Stimulated activated CD8-positive, alpha-beta memory T cell treated with anti-CD3 and anti-CD28 coated beads, Interleukin-4, amount 100 ng/mL, for 24 hours (primary cell): ENCODE measurements around the gene CRYZL1.
"Not testable (repeated sequence)": the region's sequence is repeated elsewhere in the genome, so short reads cannot be mapped to it uniquely, and the experiment has no call there.

ENCODE experiments used
- DNase-seq: peaks from one replicate; pipeline ENCODE4 v3.0.0-alpha.2; 2020; ENCODE audit warnings: low read depth

The CRYZL1 gene

DNA sequence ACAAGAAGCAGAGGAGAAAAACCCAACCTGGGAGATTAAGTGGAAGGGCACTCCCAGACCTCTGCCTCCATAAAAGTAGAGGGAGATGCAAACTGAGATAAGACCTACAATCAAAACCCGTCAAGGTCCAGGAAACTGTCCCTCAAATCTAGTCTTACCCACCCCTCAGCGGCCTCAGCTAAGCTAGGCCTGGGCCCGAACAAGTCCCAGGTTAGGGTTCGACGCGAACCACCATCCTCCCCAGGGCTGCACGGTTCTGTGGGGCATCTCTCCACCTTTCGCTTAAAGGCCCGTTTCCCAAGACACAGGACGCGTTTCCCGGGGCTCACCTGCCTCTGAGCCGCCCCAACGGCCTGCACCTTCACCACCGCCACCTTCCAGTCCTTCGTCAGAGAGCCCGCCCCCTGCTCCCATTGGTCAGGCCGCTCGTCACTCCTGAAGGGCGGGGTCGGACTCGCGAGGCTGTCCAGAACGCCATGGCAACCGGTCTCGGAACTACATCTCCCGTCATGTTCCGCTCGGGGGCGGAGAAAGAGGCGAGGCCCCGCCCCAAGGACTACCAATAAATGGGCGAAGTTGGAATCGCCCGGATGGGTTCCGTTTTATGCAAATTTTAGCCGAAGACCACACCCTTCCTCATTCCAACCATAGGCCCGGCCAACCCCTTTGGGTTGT lies at the start of gene CRYZL1:
Gene CRYZL1 (minus strand): TSS at position 390 of the 675 bp plus-strand sequence. CDS start 10,190 bp downstream, outside the sequence.
- peak; percentile 100 for DNase-seq

DNA sequence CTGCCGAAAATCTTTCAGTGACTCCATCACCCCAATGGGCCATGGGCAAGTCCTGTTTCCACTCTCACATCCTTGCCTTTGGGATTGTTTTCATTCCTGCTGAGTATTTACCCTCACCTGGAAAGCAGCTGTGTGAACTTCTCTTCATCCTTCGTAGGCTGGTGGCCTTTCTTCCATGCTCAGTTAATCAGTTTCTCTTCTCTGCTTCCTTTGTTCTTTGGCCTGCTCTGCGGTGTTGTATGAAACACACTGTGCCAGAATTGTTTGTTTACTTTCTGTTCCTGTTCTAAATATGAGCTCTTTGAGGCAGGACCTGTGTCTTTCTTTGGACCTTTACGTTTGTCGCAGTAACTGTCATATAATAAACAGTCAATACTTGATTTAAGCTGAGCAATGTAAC lies 49.3 kb upstream of the CRYZL1 start:
- DNase-seq: no peak

DNA sequence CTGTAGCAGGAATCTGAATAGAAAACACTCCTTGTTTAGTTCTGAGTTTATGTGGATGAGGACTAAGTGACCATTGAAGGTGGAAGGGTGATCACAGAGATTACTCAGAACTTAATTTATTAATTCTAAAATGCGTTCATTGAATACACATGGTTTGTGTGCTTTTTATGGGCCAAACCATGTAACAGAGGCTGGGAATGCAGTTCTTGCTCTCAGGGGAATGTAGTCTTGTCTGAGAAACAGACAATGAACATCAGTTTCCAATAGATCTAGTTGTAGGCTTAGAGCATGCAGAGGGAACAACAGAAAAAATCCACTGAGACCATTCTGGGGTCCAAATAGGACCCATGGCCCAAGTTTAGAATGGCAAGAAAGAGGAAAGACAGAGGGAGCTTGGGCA lies 46.8 kb upstream of the CRYZL1 start:
- DNase-seq: no peak

DNA sequence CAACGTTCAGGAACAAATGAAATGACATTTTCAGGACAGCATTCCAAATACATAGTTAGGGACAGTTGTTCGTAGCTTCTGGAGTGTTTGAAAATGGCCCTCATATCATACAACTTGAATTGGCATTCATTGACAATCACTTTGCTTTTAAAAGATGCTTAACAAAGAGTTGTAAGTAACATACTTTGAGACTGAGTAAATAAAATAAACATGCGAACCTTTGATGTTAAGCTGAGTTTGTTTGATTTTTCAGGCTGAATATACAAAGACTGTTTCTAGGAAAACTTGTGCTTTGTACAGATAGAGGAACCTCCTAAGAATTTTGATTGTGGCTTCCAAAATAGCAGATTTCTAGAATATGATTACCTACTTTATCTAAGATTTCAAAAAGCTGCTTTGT lies 46.1 kb upstream of the CRYZL1 start:
- DNase-seq: no peak

DNA sequence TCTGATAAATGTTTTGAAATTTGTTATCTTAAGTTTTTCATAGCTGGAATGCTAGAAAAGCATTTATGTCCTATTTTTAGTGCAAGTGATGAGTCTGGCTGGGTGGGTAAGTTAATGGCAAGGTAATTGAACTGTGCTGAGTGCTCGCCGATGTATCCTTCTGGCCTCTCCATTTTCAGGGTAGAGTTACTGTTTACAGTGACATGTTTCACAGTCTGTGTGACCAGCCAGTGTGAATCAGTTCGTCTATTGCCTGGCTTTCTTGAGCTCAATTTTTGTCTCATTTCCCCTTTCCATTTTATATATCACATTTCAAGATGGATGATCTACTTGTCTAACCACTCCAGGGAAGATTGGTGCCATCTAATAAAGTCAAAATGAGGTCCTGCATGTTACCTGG lies 44.8 kb upstream of the CRYZL1 start:
- no peak for DNase-seq

DNA sequence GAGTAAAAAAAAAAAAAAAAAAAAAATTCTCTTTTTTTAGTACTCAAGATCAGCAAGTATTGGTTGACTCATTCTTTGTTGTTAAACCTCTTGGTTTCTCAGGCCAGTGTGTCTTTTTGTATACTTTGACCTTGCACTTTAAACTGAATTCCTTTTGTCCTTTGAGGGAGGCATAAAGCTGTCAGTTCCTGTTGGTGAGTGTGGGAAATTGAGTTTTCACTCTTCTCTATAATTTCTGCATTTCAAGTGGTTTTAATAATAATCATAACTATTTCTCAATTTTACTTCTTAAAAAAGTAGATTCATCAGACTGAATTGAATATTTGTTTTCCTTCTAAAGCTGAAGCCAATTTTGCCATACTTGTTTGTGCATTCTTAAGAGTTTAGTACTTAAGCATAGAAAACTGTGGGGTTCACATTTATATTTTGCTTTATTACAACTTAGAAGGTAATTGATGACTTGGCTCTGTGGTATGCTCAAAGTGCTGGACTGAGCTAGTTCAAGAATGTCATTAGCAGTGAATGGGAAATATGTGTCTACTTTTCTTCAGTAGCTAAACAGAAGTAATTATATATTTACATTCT lies 44.2 kb upstream of the CRYZL1 start:
- DNase-seq: no peak

DNA sequence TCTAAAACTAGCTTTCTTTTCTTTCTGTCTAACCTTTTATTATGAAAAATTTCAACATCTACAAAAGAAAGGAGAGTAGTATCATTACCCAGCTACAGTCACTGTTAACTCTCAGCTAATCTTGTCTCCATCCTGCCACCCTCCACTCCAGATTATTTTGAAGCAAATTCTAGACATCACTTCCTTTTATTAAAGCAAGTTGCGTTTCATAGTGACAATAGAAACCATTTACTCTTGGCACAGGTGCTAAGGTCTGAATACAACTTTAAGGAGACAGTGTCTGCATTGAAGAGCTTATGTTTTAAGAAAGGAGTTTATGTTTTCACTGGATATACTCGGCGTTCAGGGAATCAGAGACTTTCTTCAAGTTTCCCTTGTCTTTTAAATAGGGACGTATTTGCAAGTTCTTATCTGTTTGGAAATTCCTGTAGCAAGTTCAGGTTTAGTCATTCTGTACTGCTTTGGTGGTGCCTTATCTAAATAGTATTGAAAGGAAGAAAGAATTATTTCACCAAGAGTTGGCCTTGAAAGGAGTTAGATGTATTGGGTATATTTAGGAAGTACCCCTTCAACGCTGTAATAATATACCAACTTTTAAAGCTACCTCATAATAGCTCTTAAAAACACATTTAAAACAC lies 43.5 kb upstream of the CRYZL1 start:
- no peak for DNase-seq

DNA sequence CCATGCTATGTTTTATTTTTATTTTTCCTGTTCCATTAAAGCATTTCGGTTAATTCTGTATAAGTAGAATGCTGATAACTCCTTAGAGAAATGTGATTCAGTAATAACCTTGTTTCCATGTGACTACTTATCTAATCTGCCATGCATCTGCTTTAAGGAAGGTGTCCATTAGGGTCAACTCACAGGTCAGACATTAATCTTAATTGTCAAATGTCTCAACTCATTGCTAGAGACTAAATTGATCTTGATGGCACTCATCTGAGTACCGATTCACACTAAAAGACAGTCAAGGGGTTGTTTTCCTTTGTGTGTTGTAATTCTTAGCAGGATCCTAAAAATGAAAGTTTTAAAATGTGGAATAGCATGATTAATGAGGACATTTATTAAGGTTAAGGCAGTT lies 42.5 kb upstream of the CRYZL1 start:
- no peak for DNase-seq

DNA sequence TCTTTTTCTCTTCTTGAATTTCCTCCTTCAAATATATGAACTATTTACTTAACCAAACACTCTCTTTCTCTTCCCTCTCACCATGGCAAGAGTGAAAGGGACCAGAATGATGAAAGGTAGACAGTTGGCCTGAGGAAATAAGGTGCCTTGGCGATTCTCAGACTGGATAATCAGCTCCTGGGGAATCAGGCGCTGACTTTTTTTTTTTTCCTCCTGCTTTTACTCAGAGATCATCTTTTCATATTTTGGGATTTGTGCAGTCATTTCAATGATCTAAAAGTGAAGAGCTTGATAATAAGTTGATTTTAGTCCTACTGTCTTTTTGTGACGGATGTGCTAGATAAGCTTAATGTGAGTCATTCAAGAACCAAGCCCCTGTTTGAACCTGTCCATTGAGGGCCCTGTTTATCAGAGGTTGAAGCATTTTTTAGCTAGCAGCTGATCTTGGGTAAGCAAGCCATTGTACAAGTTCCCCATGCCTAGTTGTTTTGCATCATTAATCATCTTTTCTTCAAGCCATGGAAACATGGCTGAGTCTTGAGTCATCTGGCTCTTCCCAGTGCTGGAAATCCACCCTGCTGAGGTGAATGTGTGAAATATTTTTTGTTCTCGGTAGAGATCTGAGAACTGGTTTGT lies 41.6 kb upstream of the CRYZL1 start:
- DNase-seq: no peak

DNA sequence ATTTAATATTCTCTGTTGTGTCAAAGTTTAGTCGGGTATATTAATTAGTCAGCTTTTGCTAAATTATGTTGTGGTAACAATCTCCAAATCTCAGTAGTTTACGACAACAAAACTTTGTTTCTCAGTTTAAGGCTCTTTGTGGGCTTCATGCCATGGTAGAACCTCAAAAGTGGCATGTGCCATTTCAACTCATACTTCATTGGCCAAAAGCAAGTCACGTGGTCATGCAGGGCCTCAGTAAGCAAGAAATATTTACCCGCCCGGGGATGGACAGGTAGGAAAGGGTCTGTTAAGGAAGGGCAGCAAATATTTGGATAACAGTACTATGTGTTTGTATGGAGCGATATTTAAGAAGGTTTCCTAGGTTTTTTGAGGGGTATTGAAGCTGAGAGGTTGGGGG lies 39.3 kb upstream of the CRYZL1 start:
- no peak for DNase-seq

DNA sequence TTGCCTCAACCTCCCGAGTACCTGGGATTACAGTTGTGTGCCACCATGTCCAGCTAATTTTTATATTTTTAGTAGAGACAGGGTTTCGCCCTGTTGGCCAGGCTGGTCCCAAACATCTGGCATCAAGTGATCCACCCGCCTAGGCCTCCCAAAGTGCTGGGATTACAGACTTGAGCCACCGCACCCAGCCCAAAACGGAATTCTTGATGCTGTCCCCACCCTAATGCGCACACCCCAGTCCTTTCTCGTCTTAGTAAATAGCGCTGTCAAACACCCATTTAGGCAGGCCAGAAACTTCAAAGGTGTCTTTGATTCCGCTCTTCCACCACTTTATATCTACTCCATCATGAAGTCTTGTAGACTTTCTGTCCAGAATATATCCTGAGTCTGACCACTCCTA lies 35.9 kb upstream of the CRYZL1 start:
- no peak for DNase-seq

DNA sequence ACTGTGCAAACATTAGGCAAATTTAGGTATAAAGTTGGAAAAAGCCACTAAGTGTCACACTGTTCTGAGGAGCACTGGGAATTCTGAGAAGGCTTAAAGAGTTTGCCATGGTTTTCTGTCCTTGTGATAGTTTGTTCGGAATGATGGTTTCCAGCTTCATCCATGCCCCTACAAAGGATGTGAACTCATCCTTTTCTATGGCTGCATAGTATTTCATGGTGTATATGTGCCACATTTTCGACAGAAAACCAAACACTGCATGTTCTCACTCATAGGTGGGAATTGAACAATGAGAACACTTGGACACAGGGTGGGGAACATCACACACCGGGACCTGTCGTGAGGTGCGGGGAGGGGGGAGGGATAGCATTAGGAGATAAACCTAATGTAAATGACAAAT lies 35.1 kb upstream of the CRYZL1 start:
- DNase-seq: not testable (repeated sequence)

DNA sequence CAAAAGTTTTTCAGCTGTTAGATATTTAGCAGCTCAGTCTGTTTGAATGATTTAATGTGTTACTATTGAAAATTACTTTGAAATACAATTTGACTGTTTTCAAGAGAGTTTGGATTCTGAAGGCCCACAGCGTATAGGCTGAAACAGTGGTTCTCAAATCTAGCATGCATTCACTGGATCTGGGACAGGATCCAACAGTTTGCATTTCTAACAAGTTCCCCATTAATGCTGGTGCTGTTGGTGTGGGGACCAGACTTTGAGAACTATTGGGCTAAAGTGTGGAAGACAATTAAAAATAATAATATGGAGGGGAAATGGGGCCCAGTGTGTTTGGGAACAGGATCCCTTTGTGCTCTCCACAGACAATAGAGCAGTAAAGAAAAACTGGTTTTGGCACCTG lies 32.7 kb upstream of the CRYZL1 start:
- no peak for DNase-seq

DNA sequence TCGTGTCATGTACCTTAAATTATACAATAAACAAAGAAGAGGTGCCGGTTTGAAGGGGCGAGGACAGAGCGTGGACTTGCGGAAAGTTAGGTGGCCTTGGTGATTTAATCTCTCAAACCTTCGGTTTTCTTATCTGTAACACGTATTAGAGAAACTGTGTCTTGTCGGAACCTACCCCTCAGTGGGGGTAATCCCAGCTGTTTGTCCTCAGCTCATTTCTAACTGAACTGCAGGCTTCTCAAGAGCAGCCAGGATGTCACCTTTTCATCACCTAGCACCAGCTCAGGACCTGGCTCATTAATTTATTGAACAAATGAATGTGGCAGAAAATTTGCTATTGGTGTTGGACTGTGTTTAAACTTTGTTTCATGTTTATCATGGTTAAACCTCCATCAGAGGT lies 31.9 kb upstream of the CRYZL1 start:
- no peak for DNase-seq

DNA sequence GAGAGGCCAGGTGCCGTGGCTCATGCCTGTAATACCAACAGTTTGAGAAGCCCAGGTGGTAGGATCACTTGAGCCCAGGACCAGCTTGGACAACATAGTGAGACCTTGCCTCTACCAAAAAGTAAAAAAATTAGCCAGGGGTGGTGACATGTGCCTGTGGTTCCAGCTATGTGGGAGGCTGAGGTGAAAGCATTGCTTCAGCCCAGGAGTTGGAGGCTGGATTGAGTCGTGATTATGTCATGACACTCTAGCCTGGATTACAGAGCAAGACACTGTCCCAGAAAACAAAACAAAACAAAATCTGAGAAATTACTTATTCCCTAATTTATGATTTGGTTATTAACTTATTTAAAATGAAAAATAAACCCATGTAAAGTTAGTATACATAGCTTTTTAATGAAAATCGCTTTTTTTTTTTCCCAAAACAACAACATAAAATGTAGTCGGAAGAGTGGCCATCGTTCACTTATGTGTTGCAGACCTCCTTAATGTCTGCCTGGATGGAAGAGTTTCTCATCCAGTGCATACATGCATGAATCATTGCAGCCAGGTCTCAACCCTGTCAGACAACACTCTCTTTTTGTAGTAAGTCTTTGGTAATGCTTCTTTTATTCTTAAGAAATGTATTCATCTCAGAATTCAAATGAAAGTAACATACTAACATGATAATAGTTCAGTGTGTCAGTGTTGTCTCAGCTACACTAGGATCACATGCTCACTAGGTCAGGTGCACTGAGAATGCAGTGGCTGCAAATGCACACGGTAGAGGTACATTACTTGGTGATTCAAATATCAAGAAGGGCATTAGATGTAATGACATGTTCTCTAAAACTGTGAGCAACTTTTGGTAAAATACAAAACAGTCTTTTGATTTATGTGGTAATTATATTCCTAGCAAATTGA lies 28.8 kb upstream of the CRYZL1 start:
- no peak for DNase-seq

DNA sequence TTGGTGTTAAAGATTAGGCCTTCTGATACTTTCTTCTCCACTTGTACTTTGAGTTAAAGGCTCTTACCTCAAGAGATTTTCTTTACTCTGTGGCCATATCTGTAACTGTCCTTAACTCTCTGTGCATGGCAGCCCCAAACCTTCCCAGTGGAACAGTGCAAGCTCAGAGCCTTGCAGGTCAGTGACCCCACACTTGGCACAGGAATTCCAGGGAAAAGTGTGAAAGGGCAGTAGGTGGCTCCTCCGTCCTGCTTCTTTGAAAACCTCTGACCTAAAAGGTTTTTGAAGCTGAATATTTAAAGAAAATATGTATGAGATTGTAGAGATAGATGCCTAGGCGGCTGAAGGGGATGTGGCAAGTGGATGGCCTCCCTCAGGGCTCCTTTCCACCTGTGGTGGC lies 27.1 kb upstream of the CRYZL1 start:
- no peak for DNase-seq

DNA sequence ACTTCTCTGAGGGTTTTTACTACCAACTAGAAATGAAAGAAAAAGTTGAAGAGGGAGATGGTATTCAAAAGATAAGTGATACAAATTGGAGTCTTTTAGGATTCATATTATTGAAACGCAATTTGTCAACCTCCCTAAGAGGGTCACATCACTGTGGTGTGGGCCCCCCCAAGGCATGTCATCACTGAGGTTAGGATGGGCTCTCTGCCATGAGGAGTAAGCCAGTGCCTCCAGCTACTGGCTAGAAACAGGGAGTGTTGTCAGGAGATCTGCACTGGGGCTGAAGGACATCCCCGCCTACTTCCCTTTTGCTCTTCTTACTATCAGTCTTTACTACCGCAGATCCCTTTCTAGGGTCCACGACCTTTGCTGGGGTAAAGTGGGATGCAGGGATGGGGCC lies 26.6 kb upstream of the CRYZL1 start:
- no peak for DNase-seq

DNA sequence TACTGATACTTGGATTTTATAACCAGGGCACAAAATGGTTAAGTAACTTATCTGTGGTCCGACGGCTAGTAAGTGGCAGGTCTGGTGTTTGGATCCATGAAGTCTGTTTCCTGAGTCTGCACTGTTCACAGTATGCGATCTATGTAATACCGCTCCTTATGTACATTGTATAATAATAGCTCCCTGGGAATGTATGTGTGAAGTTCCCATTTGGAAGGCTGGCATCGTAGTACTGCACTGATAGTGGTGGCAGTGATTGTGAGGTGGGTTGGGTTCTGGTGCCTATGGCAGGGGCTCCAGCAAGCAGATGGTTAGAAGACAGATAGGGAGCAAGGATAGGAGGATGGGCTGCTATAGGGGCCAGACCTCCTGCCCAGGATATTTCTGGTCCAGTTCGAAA lies 26.1 kb upstream of the CRYZL1 start:
- DNase-seq: no peak

DNA sequence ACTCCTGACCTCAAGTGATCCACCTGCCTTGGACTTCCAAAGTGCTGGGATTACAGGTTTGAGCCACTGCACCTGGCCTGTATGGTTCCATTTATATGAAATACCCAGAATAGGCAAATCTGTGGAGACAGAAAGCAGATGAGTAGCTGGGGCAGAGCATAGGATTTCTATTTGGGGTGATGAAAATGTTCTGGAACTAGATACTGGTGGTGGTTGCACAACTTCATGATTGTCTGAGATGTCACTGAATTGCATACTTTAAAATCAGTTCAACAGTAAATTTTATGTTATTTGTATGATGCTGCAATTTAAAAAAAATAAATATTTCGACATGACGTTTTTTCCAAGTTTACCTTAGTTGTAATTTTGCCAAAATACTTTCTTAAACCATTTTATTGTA lies 24.6 kb upstream of the CRYZL1 start:
- DNase-seq: no peak

DNA sequence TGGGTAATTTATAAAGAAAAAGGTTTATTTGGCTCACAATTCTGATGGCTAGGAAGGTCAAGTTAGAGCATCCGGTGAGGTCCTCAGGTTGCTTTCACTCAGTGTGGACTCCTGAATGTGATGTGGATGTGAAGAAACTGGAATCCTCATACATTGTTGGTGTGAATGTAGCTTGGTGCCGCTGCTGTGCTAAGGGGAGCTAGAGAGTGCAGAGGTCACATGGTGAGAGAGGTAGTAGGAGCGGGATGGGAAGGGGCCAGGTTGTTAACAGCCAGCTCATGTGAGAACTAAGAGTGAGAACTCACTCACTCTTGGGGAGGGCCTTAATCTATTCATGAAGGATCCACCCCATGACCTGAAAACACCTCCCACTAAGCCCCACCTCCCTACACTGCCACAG lies 22.6 kb upstream of the CRYZL1 start:
- no peak for DNase-seq

DNA sequence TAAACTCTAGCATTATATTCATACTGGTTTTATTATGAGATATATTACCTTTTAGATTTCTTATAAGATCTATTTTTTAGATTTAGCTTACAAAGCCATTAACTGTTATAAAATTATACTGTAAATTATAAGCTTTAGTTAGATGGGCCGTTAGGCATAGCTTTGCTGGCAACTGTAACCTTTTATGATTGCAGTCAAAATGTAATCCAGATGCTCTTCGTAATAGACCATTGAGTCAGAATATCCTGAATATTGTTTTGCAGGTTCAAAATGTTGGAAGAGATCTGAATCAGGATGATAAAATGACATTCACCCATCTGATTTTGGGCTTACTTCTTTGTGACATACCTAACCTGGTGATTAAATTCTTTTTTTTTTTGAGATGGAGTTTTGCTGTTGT lies 21.7 kb upstream of the CRYZL1 start:
- no peak for DNase-seq

DNA sequence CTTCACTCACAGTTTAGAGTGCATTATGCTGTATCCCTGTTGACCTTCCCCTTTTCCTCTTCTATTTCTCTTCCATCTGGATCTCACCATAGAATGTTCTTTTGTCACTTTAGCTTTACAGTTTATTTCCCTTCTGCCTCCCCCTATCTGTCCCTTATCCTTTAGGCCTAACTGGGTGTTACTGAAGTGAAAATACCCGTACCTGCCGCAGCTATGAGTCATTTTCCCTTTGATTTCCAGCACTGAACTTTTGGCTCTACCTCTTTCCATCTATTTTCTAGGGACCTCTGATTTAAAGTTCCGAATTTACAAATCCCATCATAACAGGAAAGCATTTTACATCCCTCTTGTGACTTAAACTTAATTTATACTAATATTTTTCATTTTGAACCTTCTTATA lies 20.5 kb upstream of the CRYZL1 start:
- no peak for DNase-seq
